NCI-H2081 treated with DMSO at 0.1 percent for 48 hours (cell line): Measurements from ENCODE around the gene GAMT.
"Not testable (repeated sequence)": the region's sequence is repeated elsewhere in the genome, so short reads cannot be mapped to it uniquely, and the experiment has no call there.

Experiments used
- DNase-seq: peaks from one replicate; lab custom pipeline; 2025; lab: John Stamatoyannopoulos, UW

Gene GAMT

DNA sequence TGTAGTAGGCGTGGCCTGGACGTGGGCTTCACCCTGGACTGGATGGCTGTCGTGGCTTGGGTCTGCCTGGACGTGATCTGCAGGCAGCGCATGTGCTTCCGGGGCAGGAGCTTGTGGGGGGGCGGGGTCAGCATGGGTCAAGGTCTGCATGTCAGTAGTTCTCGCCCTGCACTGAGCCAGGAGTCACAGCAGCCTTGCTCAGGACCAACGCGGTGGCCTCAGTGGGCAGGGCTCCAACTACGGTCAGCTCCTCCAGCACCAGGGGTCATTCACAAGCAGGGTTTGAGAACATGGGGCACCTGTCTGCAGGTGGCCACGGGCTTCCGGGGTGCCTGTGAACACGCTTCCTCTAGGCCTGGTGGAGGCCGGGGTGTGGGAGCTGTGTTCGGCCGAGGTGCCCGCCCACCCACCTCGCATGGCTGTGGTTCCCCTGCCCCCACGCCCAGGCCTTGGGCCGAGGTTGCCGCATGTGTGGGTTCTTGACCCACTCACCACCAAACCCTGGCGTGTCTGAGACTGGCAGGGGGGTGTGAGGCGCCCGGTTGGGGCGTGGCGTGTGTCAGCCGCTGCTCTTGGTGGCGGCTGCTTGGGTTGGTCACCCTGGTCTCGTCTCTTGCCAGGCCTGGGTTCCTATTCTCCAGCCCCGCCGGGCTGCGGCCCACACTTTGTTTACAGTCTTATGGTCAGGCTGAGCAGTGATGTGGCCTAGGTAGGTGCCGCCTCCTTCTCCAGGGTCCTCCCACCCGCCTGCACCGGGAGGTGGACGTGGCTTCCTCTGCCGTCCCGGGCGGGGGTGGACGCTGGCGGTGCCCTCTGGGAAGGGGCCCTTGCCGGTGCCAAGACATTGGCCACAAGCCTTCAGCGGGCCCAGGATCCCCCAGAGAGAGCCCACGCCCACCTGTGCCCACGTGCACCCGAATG is 32.0 kb upstream of the GAMT start:
- DNase-seq, result no peak

DNA sequence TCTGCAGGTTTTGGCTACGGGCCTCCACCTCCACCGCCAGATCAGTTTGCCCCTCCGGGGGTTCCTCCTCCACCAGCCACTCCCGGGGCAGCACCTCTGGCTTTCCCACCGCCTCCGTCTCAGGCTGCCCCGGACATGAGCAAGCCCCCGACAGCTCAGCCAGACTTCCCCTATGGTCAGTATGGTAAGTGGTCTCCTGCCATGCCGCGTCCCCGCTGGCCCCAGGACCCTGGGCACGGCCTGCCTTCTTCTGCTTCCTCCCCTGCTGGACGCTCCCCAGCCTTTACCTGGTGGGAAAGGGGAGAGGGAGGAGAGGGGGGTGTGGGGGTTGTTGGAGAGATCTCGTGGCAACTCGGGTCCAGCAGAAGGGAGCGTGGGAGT is 31.2 kb upstream of the GAMT start:
- no peak for DNase-seq

DNA sequence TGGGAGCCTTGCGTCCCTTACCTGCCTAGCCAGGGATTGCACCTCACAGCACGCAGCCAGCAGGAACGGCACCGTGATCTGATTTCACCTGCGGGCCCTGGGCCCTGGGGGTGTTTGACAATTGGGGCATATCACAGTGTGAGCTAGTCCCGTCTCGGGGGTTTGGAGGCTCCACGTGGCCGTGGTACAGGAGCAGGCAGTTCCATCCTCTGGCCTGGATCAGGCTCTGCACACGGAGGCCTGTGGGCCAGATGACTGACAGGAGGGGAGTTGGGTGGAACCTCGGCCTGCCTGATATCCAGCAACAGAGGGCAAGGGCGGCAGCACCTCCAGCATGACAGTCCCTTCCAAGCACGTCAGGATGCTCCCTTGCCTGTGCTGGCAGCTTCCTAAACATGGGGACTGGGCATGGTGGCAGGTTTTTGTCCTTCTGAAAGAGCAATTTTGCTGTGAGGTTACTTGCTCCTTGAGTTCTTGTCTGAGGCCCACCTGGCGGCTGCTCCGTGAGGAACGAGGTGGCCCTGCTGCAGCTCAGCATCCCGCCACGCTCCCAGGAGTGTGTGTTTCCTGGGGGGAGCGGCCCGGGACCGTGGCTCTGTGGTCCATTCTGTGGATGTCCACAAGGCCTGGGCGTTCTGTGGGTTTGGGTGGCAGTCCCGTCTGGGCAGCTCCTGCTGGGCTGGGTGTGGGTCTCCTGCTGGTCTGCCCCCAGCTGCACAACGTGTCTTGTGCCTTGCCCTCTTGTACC is 30.6 kb upstream of the GAMT start:
- no peak for DNase-seq

DNA sequence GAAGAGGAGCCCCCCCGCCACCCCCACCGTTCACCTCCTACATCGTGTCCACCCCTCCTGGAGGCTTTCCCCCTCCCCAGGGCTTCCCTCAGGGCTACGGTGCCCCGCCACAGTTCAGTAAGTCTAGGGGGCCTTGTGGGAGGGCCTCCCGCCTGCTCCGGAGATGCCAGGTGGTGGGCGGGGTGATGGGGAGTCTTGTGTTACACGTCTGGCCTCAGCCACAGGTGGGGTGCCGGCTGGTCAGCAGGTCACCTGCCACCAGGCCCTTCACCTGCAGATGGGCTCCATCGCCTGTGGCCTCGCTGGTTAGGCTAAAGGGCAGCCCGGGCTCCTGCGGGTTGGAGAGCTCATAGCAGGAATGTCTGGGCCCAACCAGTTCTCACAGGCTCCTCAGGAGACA is 28.9 kb upstream of the GAMT start:
- DNase-seq, result no peak

DNA sequence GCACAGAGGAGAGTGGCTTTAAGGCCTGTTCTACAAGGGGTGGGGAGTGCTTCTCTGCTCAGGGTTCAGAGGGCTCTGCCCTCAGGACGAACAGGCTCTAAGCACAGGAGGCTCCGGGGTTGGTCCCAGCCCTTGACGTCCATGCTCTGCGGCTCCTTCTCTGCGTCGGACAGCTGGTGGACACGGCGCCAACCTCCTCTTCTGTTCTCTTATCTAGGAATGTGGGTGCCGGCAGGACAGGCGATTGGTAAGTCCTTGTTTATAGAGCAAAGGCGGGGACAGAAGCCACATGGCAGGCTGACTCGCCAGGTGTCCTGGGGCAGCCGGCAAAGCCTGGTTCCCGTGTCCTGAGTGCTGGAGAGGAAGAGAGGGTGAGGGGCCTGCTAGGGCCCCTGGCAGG is 28.4 kb upstream of the GAMT start:
- DNase-seq, result no peak

DNA sequence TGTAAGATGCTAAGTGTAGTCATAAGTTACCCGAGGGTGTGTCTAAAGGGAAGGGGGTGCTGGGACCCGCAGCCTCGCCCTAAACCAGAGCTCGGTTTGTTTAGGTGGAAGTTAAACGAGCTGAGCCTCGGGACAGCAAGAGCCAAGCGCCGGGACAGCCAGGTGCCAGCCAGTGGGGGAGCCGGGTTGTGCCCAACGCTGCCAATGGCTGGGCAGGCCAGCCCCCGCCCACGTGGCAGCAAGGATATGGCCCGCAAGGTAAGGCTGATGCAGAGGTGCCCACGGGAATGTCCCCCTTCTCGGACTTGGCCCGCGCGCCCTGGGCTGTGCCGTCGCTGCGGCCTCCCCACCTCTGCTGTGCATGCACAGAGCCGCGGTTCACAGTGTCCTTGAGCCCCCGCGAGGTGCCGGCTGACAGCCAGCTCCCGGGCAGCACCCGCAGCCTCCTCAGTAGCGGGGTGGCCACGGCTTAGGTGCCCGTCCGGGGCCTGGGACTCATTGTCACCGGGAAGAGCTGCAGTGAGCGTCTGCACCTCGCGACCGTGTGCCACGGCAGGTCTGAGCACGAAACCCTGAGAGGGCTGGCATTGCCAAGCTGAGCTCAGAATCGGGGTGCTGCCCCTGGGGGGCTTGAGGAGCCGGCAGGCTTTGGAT is 27.5 kb upstream of the GAMT start:
- no peak for DNase-seq

DNA sequence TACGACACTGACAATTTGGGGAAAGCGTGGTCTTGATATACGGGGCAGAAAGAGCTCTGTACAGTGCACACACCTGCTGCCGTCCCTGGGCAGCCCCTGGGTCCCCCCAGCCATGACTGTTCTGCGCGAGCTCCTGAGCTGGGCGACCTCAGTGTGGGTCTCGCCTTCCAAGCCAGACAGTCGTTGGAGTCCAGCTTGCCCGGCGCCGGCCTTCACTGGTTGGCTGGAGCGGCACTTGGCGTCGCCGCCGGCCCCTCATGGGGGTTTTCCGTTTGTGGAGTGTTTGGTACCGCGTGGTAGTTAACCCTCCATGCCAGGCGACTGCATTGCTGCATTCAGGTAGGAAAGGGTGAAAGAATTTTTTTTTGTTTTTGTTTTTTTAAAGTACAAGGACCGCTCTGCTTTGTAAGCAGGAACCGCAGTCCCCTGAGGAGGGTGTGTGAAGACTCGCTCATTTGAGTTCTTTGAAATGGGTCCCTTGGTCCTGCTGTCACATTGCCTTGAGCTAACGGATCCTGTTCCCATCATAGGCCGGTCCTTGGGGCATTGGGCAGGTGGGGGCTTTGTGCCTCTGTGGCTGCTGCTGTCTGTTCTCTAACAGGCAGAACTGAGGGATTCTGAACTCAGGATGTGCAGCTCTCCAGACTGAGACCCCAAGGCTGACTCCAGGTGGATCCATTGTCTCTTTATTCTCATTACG is 26.0 kb upstream of the GAMT start:
- DNase-seq, result no peak

DNA sequence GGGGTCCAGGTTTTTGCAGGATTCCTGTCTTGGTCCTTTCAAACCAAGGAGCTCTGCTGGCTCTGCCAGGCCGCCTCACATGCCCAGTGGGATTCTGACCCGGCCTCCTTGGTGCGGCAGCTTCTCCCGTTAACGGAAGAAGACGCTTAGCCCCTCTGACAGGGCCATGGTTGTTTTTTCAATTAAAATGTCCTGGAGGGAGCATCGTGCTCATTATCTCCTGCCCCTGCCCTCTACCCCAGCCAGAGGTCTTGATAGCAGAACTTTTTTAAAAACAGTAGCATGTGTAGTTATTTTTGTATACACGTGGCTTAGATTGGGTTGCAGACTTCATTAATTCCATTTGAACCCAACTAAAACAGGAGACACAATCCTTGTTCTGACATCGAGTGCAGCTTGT is 25.4 kb upstream of the GAMT start:
- no peak for DNase-seq

DNA sequence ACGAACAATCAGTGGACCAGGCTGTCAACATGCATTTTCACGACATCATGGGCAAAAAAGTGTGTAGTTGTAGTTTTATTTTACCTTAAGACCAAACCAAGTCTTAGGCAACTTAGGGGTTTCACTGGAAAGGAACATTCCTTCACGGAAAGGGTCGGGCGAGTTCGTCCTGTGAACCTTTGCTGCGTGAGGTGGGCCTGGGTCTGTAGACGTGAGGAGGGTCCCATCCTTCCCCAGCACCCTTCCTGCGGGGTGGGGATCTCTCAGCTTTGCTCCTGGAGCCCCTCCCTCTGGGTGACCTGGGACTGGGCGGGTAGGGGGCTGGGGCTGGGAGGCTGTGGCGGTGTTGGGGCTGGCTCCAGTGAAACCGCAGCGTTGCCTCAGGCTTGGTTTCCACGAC is 24.6 kb upstream of the GAMT start:
- no peak for DNase-seq

DNA sequence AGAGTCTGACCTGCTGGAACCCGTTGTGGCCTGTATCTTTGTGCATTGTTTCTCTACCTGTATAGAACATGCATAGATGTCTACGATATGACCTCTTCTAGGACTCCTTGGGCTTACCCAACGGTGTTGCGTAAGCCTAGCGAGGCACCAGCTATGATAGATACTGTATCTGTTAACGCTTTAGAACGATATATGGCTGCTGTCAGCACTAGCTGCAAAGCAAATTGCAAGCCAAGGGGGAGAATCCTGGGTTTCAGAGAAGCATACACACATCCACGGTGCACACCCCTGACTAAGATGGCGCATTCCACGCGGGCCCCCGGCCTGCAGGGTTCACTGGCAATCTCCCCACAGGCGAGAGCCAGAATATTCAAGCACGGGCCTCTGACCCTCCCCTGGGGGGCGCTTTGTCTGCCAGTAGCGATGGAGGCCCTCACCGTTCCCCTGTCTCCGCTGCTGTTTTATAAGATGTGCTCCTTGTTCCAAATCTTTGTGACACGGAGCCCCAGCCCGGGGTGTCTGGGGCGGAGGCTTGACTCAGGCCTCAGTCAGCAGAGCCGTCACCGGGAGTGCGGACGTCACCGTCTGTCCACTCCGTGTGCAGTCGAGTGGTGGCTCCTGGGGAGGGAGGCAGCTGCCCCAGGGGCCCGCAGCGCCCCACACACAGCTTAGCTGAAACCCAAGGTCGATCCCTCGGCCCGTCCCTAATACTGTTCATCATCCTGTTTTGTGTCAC is 23.9 kb upstream of the GAMT start:
- DNase-seq, result no peak

DNA sequence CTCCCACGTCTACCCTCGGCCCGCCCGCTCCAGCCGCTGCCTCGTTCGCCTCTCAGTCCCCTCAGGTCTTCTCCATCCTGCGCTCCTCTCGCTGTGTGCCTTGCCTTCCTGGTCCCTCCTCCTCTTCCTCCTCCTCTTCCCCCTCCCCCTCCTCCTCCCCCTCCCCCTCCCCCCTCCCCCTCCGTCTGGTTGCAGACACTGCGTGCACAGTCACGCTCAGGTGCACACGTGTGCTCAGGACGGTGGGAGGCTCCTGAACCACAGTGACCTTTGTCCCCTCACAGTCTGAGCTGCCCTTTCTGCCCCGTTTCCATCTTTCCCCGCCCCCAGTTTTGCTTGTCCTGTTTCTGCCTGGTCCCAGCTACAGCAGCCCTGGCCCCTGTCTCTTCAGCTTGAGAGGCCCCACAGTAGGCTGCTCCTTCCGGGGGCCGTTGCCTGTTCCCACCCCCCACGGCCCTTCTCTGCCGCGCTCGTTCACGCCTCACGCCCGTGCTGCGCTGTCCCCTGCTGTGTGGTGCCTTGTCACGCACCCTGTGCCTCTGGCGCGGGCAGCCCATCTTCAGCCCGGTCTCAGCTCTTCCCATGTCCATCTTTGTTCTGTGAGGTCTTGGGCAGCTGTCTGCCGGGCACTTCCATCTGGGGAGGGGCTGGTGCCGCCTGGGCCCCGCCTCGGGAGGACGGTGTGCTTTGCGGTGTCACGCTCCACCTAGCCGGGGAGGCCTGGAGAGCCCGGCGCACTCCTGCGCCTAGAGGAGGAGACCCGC is 23.0 kb upstream of the GAMT start:
- DNase-seq, result no peak

DNA sequence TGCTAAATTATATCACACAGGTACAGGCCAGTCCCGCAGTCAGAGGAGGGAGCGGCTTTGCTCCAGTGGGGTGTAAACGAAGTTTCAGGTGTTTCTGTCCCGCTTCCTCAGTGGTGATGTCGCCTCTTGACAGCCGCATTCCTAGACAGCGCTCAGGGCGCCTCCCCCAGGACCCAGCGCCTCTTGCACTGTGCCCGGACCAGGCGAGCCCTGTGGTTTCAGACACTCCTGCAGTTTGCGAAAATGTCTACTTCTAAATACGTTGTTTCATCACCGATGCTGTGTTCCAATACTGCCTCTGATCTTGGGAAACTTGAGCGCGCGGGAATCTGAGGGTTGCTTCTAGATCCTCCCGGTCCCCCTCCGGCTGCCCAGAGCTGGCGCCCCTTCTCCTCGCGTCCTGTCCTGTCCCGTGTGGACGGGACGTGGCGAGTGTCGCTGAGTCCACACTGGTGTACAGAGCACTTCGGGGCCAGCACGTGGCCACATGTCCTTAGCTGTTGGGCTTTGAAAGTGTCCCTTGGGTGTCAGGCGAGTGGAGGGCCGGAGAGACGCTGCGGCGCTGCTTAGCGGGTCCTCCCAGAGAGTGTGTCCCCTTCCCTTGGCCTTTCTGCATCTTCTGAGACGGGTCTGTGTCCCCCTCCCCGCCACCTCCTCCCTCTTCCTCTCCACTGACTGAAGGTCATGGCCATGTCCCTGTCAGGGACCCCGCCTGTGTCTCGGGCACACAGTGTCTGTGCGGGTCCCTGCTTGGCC is 22.3 kb upstream of the GAMT start:
- no peak for DNase-seq

DNA sequence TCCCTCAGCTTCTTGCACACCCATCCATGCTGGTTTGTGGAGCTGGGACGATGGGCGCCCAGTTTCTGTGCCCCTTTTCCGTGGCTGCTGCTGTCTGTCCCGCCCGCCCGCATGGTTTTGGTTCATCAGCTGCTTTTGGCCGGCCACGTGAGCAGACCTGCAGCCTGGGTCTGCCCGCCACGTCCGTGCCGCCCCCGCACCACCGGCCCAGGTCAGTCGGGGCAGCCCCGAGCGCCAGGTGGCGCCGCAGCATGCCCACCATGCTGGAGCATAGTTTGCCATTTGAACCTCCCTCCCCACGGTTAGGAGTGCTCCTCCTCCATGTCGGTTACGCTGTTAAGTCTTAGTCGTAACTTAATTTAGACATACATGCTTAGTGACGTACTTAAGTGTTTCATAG is 21.6 kb upstream of the GAMT start:
- DNase-seq, result no peak

DNA sequence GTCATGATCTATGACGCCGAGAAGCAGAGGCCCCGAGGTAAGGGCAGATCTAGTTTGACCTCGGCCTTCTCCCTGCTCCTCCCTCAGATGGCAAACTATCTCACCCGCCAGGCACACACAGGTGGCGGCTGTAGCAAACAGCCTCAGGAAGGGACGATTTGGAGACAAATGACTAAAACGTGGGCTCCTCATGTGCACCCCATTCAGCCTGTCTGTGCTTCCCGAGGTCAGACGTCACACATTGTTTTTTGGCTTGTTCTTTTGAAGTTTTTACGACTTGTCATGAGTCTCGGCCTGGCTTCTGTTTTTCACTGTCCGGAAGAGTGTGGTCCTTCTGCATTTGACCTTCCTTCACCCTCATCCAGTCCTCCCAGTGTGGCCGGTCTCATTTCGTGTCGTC is 21.0 kb upstream of the GAMT start:
- DNase-seq, result no peak

DNA sequence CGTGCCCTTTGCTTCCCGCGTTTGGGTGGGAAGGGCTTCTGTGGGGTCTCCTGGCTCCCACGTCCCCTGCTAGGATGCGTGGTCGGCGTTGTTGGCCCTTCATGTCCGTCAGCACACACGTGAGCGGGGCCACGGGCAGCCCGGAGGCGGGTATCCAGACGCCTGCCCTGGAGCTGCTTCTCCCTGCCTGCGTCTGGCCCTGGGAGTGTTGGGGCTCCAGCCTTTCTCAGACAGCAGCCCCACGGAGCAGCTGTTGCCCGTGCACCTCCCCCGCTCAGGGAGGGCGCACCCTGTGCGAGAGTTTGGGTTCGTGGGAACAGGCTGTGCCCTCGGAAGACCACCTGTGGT is 20.6 kb upstream of the GAMT start:
- no peak for DNase-seq

DNA sequence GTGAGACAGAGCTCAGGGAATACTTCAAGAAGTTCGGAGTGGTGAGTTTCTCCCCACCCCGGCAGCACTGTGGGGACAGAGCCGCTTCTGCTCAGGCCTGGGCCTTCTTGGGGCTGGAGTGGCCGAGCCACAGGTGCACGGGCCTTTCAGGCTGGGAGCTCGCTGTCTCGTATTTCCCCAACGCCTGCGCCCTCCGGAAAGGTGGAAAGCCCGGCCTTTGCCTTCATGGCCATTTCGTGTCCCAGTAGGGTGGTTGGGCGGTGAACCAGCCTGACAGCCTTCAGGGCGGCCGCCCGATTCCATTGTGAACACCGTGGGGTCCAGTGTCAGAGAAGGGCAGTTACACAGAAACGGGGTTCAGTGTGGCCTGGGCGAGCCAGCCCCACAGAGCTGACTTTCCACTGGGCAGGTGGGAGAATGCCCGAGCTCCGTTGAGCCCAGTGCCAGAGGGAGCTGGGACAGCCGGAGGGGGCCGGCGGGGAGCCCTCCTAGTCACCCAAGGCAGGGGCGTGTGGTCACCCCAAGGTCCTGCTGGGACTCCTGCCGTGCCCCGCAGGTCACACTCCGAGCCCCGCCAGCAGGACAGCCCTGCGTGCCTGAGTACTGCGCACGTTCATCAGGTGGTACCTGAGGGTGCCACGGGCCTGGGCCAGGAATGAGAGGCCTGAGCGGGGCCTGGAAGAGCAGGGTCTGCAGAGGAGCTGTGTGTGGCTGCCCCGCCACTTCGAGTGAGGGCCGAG is 20.0 kb upstream of the GAMT start:
- no peak for DNase-seq

DNA sequence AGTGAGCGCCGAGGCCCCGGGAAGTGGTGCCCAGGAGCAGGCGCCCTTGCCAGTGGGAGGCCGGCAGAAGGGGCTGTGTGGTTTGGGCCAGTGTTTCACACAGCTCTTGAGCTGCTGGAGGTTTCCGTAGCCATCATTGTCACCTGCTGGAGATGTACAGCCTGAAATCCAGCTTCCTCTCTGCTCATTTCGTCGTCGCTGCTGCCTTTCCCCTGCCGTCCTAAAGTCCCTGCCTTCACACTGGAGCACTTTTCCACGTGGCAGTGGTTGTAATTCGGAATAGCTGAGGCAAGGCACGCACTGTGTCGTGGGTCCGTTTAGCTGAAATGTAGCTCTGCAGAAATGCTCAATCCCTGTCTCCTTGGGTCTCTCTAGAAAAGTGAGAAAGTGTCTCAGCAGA is 19.2 kb upstream of the GAMT start:
- no peak for DNase-seq

DNA sequence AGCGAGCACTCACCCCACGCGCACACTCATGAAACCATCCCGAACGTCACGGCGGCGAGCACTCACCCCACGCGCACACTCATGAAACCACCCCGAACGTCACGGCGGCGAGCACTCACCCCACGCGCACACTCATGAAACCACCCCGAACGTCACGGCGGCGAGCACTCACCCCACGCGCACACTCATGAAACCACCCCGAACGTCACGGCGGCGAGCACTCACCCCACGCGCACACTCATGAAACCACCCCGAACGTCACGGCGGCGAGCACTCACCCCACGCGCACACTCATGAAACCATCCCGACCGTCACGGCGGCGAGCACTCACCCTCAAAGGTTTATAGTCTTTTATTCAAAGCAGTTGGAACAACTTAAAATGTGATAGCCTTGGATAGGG is 18.7 kb upstream of the GAMT start:
- not testable (repeated sequence) for DNase-seq

DNA sequence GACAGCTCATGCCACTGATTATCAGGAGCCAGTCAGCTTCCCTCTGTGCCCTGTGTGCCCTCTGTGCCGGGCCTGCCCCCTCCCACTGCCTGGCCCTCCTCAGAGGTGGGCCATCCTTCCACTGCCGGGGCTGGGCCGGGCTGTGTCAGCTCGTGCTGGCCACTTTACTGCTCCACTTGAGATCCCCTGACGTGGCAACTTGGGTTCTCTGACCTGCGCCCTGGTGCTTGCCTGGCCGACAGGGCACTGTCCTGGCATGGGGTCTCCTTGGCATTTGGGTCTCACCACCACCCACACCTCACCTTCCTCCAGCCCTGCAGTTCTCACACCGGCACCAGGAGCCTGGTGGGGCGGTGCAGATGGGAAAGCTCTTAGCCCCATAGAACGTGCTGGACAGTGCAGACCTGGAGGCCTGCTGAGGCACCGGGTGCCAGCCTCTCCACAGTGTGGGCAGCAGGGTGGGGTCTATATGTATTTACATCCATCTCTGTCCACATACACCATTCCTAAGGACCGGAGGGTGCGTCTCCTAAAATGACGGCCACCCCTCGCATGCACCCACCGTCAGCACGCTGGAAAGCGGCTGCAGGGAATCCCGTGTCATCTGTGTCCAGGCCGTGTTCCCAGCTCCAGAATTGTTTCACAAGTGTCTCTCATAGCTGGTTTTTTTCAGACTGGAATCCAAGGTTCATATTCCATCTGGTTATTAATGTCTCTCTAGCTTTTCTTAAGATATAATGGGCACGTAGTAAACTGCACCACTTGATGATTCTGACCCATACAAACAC is 17.8 kb upstream of the GAMT start:
- DNase-seq, result no peak
